ENCODE measurements around the gene HDC. TPM values are rescaled to one million over a fixed set of nuclear protein-coding genes. Genes with fewer than 3 reads are reported as not detected.

The HDC gene
- polyA plus RNA-seq, 1 of the 3 experiments (the other 2 are of a cell fraction), result not detected

- DNase-seq, result no peak
- Histone ChIP-seq H3K4me3 (ENCODE audit: low read depth in 2 of 2, low read length in 1 of 2) (no peak overlapping the region), H3K4me1 (ENCODE audit: control insufficient read depth in 1 of 2, insufficient read depth in 2 of 2, low read depth in 1 of 2, low read length in 1 of 2) (no peaks in the 10 kb centered on the region; a peak in 1 of 4 replicates), H3K4me2 (no peak overlapping the region), H3F3A (replicated peaks; ENCODE audit: insufficient read depth) (no peaks in the 10 kb centered on the region), H3K36me3 (replicated peaks in 1 of 2; ENCODE audit: control insufficient read depth in 1 of 2, insufficient read depth in 2 of 2, low read length in 1 of 2) (no peaks in the 10 kb centered on the region), H4K20me1 (ENCODE audit: insufficient read depth) (no peaks in the 10 kb centered on the region), H3K27me3 (ENCODE audit: insufficient read depth) (no peaks in the 10 kb centered on the region), H3K9me3 (no peaks in the 10 kb centered on the region), H3K27ac (ENCODE audit: low read depth in 2 of 2, low read length in 1 of 2) (no peak overlapping the region), H3K79me2 (ENCODE audit: insufficient read depth) (no peaks in the 10 kb centered on the region), H3K9me2 (no peaks in the 10 kb centered on the region), H2AFZ (ENCODE audit: low read depth) (no peak overlapping the region), H3K9ac (no peak overlapping the region)
- 72% methylated on average over 5 of the region's 5 CpGs for WGBS (ENCODE audit: low lambda C conversion rate)
- POLR2A ChIA-PET, result no interaction called here
- TF ChIP-seq USF1 (IDR thresholded peaks at IDR 0.05; ENCODE audit: borderline replicate concordance, low read depth), result no peak
- no peak for TF ChIP-seq ZBTB33 (IDR thresholded peaks at IDR 0.05; ENCODE audit: borderline replicate concordance, low read depth)
- TF ChIP-seq GATA2 (CRISPR knock-in tag; IDR thresholded peaks at IDR 0.05), result no peak
- TF ChIP-seq IRF3 (IDR thresholded peaks at IDR 0.05; ENCODE audit: low read depth, low read length), result no peak
- no peak for TF ChIP-seq RFX5 (IDR thresholded peaks at IDR 0.05; ENCODE audit: low read length)
- TF ChIP-seq SMC3 (IDR thresholded peaks at IDR 0.05; ENCODE audit: low read depth, low read length), result no peak
- TF ChIP-seq POLR2AphosphoS5 (IDR thresholded peaks at IDR 0.05; ENCODE audit: low read depth, low read length), result no peak
- no peak for TF ChIP-seq EP300 (IDR thresholded peaks at IDR 0.05; ENCODE audit: borderline replicate concordance in 1 of 2, low read depth in 1 of 2, low read length in 1 of 2)
- TF ChIP-seq RCOR1 (IDR thresholded peaks at IDR 0.05; ENCODE audit: low read length), result no peak
- TF ChIP-seq ELF1 (IDR thresholded peaks at IDR 0.05), result no peak
- CTCF ChIA-PET, result no interaction called here
Observed at GRCh38 chr15:50206020-50206419, 59.5 kb downstream of the HDC start.

GRCh38 chr15:50202003-50202402 is 63.5 kb downstream of the HDC start:
- no peaks in the 10 kb centered on the region; a peak in 1 of 4 replicates for H3K4me1 ChIP-seq (ENCODE audit: control insufficient read depth in 1 of 2, insufficient read depth in 2 of 2, low read depth in 1 of 2, low read length in 1 of 2)
- H3K9ac ChIP-seq, result no peak overlapping the region
- no peak overlapping the region for H3K4me2 ChIP-seq
- H3F3A ChIP-seq (replicated peaks; ENCODE audit: insufficient read depth), result no peaks in the 10 kb centered on the region
- ChIA-PET CTCF (no interaction called here), POLR2A (no interaction called here)
- no peaks in the 10 kb centered on the region for H4K20me1 ChIP-seq (ENCODE audit: insufficient read depth)
- DNase-seq, result no peak
- no peaks in the 10 kb centered on the region for H3K9me3 ChIP-seq
- H3K27me3 ChIP-seq (ENCODE audit: insufficient read depth), result no peaks in the 10 kb centered on the region
- no peak overlapping the region for H3K4me3 ChIP-seq (ENCODE audit: low read depth in 2 of 2, low read length in 1 of 2)
- H3K36me3 ChIP-seq (replicated peaks in 1 of 2; ENCODE audit: control insufficient read depth in 1 of 2, insufficient read depth in 2 of 2, low read length in 1 of 2), result no peaks in the 10 kb centered on the region
- H3K27ac ChIP-seq (ENCODE audit: low read depth in 2 of 2, low read length in 1 of 2), result no peak overlapping the region
- no peak overlapping the region for H2AFZ ChIP-seq (ENCODE audit: low read depth)
- H3K9me2 ChIP-seq, result no peaks in the 10 kb centered on the region
- H3K79me2 ChIP-seq (ENCODE audit: insufficient read depth), result no peaks in the 10 kb centered on the region
- TF ChIP-seq PBX3 (IDR thresholded peaks at IDR 0.05), result no peak
- no peak for TF ChIP-seq NFIC (IDR thresholded peaks at IDR 0.05; ENCODE audit: borderline replicate concordance)
- no peak for TF ChIP-seq FOSL2 (IDR thresholded peaks at IDR 0.05; ENCODE audit: borderline replicate concordance, low read depth)
- TF ChIP-seq FOXM1 (IDR thresholded peaks at IDR 0.05; ENCODE audit: low read depth), result no peak
- no peak for TF ChIP-seq MEF2A (IDR thresholded peaks at IDR 0.05; ENCODE audit: borderline replicate concordance, low read depth)
- TF ChIP-seq USF2 (IDR thresholded peaks at IDR 0.05; ENCODE audit: borderline replicate concordance, low read depth, low read length), result no peak
- no peak for TF ChIP-seq REST (IDR thresholded peaks at IDR 0.05; ENCODE audit: low read depth, low read length)
- TF ChIP-seq USF1 (IDR thresholded peaks at IDR 0.05; ENCODE audit: borderline replicate concordance, low read depth), result no peak

Data from SK-N-SH (cell line).